Left ventricle myocardium inferior (tissue), 1 donor: ENCODE data around the gene HIBADH. TPM values are rescaled to one million over a fixed set of nuclear protein-coding genes. Genes with fewer than 3 reads are reported as not detected.

Experiments used
- DNase-seq: peaks from one replicate; pipeline ENCODE4 v3.0.0-alpha.2; 2020
- H3K27ac ChIP-seq: fragments of 200-600 bp; replicated peaks from 2 replicates; pipeline ENCODE4 v1.8.0; 2021
- H3K27me3 ChIP-seq: fragments of 200-600 bp; 2 replicates; pipeline ENCODE4 v1.8.0; 2021; ENCODE audit warnings: low read depth
- H3K36me3 ChIP-seq: fragments of 200-600 bp; 2 replicates; pipeline ENCODE4 v1.8.0; 2021
- H3K4me1 ChIP-seq: fragments of 200-600 bp; 2 replicates; pipeline ENCODE4 v1.8.0; 2021
- H3K4me3 ChIP-seq: fragments of 200-600 bp; 2 replicates; pipeline ENCODE4 v1.8.0; 2021; ENCODE audit warnings: mild to moderate bottlenecking, moderate library complexity
- H3K9me3 ChIP-seq: fragments of 200-600 bp; replicated peaks from 2 replicates; pipeline ENCODE4 v1.8.0; 2021
- CTCF ChIP-seq: fragments of 200-600 bp; IDR thresholded peaks from 2 replicates; pipeline ENCODE4 v1.8.0; 2021; ENCODE audit warnings: antibody characterized with exemption, mild to moderate bottlenecking, borderline replicate concordance
- intact Hi-C: fragments of 100-400 bp; cut with micrococcal nuclease; formaldehyde crosslinking; loops from one replicate; pipeline ENCODE4 v1.11.0; 2022
- total RNA-seq: library from RNA; stranded (reverse); fragmentation: NEBNext Ultra II Directional; extraction: Animal tissue kit (Norgen Biotek cat#: 25700); gene quantifications from one replicate; pipeline ENCODE4 v1.2.1, GENCODE V29; 2021
- donor health status: DM: no; HTN: yes; CAD: no; lungs with severe emphysema.

Gene HIBADH
- total RNA-seq, 1 donor from 2014 or later, result 90.8 TPM

GRCh38 chr7:27704422-27705199, 41.9 kb upstream of the HIBADH start:
- H3K4me3 ChIP-seq, result no peak overlapping the region
- no peak overlapping the region for H3K27ac ChIP-seq
- DNase-seq, result no peak
- no peaks in the 10 kb centered on the region for H3K36me3 ChIP-seq
- H3K27me3 ChIP-seq, result peaks cover 14% of the 10 kb centered on the region
- intact Hi-C loops, result no loop called here
- no peaks in the 10 kb centered on the region for H3K9me3 ChIP-seq
- TF ChIP-seq CTCF, result no peak
- no peaks in the 10 kb centered on the region for H3K4me1 ChIP-seq

- DNase-seq, result no peak
- Histone ChIP-seq H3K4me1 (no peaks in the 10 kb centered on the region), H3K27ac (no peak overlapping the region), H3K36me3 (no peaks in the 10 kb centered on the region), H3K9me3 (no peaks in the 10 kb centered on the region), H3K4me3 (no peak overlapping the region), H3K27me3 (peaks cover 14% of the 10 kb centered on the region)
- no peak for TF ChIP-seq CTCF
- intact Hi-C loops, result no loop called here
Measured at GRCh38 chr7:27703181-27703580, 40.5 kb upstream of the HIBADH start.

- Histone ChIP-seq H3K27ac (no peak overlapping the region), H3K4me3 (no peak overlapping the region), H3K36me3 (no peaks in the 10 kb centered on the region), H3K27me3 (peaks cover 14% of the 10 kb centered on the region), H3K9me3 (no peaks in the 10 kb centered on the region), H3K4me1 (no peaks in the 10 kb centered on the region)
- intact Hi-C loops, result no loop called here
- no peak for DNase-seq
- no peak for TF ChIP-seq CTCF
Measured at GRCh38 chr7:27700501-27700900, 37.8 kb upstream of the HIBADH start.

- no peak overlapping the region for H3K27ac ChIP-seq
- H3K9me3 ChIP-seq, result no peaks in the 10 kb centered on the region
- no peak for DNase-seq
- intact Hi-C loops, result no loop called here
- peaks cover 14% of the 10 kb centered on the region for H3K27me3 ChIP-seq
- TF ChIP-seq CTCF, result no peak
- H3K4me3 ChIP-seq, result no peak overlapping the region
- no peaks in the 10 kb centered on the region for H3K36me3 ChIP-seq
- no peaks in the 10 kb centered on the region for H3K4me1 ChIP-seq
Measured at GRCh38 chr7:27699751-27700150, 37.1 kb upstream of the HIBADH start.

- H3K27ac ChIP-seq, result peak overlapping the region; percentile 37
- DNase-seq, result no peak
Measured at GRCh38 chr7:27697861-27698430, 35.3 kb upstream of the HIBADH start.

More at GRCh38 chr7:27697861-27698430, 35.3 kb upstream of the HIBADH start:
- Histone ChIP-seq H3K9me3 (no peaks in the 10 kb centered on the region), H3K4me1 (no peaks in the 10 kb centered on the region), H3K36me3 (no peaks in the 10 kb centered on the region), H3K4me3 (no peak overlapping the region), H3K27me3 (peaks cover 14% of the 10 kb centered on the region)
- no peak for TF ChIP-seq CTCF
- intact Hi-C loops, result no loop called here
